Fibroblast of skin of back (primary cell): ENCODE data around the gene CCP110.
A peak's percentile ranks its signal among the peaks of the same experiment; 100 is the strongest.

Experiments used
- DNase-seq: peaks from one replicate; pipeline ENCODE4 v3.0.0-alpha.2; 2013

Gene CCP110

GRCh38 chr16:19555186-19555937 is 31.6 kb downstream of the CCP110 start, which contains the start of gene VPS35L:
Gene VPS35L (plus strand): TSS chr16:19555703. CDS start chr16:19555730, 27 bp downstream.
- DNase-seq: peak; percentile 97

- peak; percentile 52 for DNase-seq
Observed at GRCh38 chr16:19555938-19556771, 32.4 kb downstream of the CCP110 start.

GRCh38 chr16:19559242-19559910 is 35.6 kb downstream of the CCP110 start:
- DNase-seq: peak; percentile 57

GRCh38 chr16:19560078-19560477 is 36.3 kb downstream of the CCP110 start:
- no peak for DNase-seq

GRCh38 chr16:19563377-19563776 is 39.6 kb downstream of the CCP110 start:
- no peak for DNase-seq

- DNase-seq: no peak
Observed at GRCh38 chr16:19566362-19566761, 42.6 kb downstream of the CCP110 start.

- no peak for DNase-seq
Observed at GRCh38 chr16:19567560-19567959, 43.8 kb downstream of the CCP110 start.

- no peak for DNase-seq
Observed at GRCh38 chr16:19573997-19574396, 50.3 kb downstream of the CCP110 start.

- DNase-seq: no peak
Observed at GRCh38 chr16:19574615-19575014, 50.9 kb downstream of the CCP110 start.

- no peak for DNase-seq
Observed at GRCh38 chr16:19578378-19578971, 54.7 kb downstream of the CCP110 start.

GRCh38 chr16:19582050-19582831 is 58.5 kb downstream of the CCP110 start:
- DNase-seq: no peak

- peak; percentile 48 for DNase-seq
Observed at GRCh38 chr16:19583665-19584300, 60.0 kb downstream of the CCP110 start.

GRCh38 chr16:19588661-19589060 is 64.9 kb downstream of the CCP110 start:
- DNase-seq: no peak

- no peak for DNase-seq
Observed at GRCh38 chr16:19589106-19589505, 65.4 kb downstream of the CCP110 start.

- peak; percentile 79 for DNase-seq
Observed at GRCh38 chr16:19589771-19590302, 66.1 kb downstream of the CCP110 start.

GRCh38 chr16:19595043-19595767 is 71.5 kb downstream of the CCP110 start:
- peak; percentile 82 for DNase-seq

- no peak for DNase-seq
Observed at GRCh38 chr16:19598805-19599510, 75.2 kb downstream of the CCP110 start.

- DNase-seq: no peak
Observed at GRCh38 chr16:19599968-19600716, 76.4 kb downstream of the CCP110 start.
